ENCODE measurements around the gene ZNF628.

The ZNF628 gene

DNA sequence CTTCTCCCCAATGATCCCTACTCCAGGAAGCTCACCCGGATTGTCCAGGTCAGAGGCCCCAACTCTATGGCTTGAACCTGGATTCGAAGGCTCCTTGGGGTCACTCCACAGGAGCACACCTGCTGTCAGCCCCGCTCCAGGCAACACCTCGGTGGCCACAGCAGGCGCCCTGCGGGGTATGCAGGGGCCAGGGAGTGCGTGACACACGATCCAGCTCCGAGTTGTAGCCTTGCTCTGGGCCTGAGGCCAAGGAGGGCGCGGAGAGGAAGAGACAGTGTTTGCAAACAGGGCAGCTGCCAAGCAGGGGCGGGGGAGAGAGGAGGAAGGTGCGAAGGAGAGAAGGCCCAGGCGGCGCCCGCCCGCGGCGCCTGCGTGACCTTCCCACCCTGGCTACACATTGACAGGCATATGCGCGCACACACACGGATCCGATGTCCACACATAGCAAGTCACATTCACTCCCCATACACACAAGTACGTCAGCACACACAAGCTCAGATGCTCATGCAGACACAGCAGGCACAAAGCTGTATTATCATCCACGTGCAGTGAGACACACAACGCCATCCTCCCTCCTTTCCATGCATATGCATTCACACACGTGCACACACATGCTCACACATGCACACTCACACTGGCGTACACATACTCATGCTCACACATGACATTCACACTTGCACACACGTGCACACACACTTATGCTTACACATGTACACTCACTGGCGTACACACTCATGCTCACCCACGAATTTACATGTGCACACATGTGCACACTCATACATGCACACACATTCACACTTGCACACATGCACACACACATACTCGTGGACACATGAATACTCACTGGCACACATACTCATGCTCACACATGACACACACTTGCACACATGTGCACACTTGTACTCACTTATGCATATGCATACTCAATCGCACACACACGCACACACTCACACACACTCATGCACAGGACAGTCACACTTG, 50.1 kb downstream of the ZNF628 start:
- FAIRE-seq (no peak), DNase-seq (ENCODE audit: insufficient read length, low spot score) (no peak)

- FAIRE-seq, result peak; percentile 99
- no peak for DNase-seq (ENCODE audit: insufficient read length, low spot score)
Measured at GRCh38 chr19:55527197-55528029, 51.0 kb downstream of the ZNF628 start.

DNA sequence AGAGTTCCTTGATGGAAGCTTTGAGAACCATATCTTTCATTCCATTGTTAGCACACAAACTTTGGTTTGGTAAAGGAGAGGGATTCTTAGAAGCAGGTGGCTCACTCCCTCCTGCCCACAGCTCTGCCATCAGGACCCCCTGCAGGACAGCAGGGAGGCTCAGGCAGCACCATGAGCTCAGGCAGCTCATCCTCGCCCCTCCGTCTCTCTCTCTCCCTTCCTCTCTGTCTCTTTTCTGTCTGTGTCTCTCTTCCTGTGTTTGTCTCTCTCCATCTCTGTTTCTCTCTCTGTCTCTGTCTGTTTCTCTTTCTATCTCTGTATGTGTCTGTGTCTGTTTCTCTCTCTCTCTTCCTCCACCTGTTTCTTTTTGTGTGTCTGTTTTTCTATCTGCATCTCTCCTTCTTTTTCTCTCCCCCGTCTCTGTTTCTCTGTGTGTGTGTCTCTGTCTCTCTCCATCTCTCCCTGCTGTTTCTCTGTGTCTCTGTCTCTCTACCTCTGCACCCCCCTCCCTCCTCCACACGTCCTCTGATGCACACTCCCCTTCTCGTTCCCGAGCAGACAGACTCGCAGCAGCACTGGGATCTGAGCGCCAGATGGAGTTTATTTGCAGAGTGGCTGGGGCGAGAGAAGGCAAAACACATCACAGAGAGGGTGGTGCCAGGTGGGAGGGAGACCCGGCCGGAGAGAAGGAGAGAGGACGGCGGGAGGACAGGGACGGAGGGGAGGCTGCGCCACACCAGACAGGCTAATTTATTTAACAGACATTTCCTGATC, 51.8 kb downstream of the ZNF628 start:
- no peak for DNase-seq (ENCODE audit: insufficient read length, low spot score)
- no peak for FAIRE-seq

- FAIRE-seq (no peak), DNase-seq (ENCODE audit: insufficient read length, low spot score) (no peak)
Measured at GRCh38 chr19:55529636-55530234, 53.3 kb downstream of the ZNF628 start.

GRCh38 chr19:55530996-55531395, 54.6 kb downstream of the ZNF628 start:
- DNase-seq (ENCODE audit: insufficient read length, low spot score) (no peak), FAIRE-seq (no peak)

All from HTR-8/SVneo (cell line).